Testis (tissue), 3 donors: ENCODE measurements around the gene IL13RA1. TPM values are rescaled to one million over a fixed set of nuclear protein-coding genes. Genes with fewer than 3 reads are reported as not detected.
"Not testable (repeated sequence)": the region's sequence is repeated elsewhere in the genome, so short reads cannot be mapped to it uniquely, and the experiment has no call there.

Experiments used
- DNase-seq: peaks from one replicate; pipeline ENCODE4 v3.0.0-alpha.2; 2019
- H3K27ac ChIP-seq, 2 donors: fragments of 200-600 bp; sonication (generic); one replicate each; pipeline ENCODE4 v1.5.1; 2019
- H3K27me3 ChIP-seq: fragments of 200-600 bp; sonication (generic); one replicate; pipeline ENCODE4 v1.5.1; 2019
- H3K36me3 ChIP-seq: fragments of 200-600 bp; sonication (generic); one replicate; pipeline ENCODE4 v1.5.1; 2017; ENCODE audit warnings: low read depth; ENCODE audit errors: missing control alignments
- H3K4me1 ChIP-seq: fragments of 200-600 bp; sonication (generic); one replicate; pipeline ENCODE4 v1.5.1; 2019
- H3K4me3 ChIP-seq, 2 donors: fragments of 200-600 bp; sonication (generic); one replicate each; pipeline ENCODE4 v1.5.1; 2017 to 2019
- H3K9me3 ChIP-seq: fragments of 200-600 bp; sonication (generic); one replicate; pipeline ENCODE4 v1.5.1; 2017
- CTCF ChIP-seq, 3 experiments: fragments of 450-650 bp in 2 of 3; fragments of 200-600 bp in 1 of 3; sonication (generic) in 1 of 3; IDR thresholded peaks; one replicate each; pipeline ENCODE4 v1.5.1; 2016 to 2019; ENCODE audit warnings: antibody characterized with exemption in 3 of 3, mild to moderate bottlenecking in 2 of 3, moderate library complexity in 1 of 3
- POLR2A ChIP-seq: fragments of 450-650 bp; IDR thresholded peaks from one replicate; pipeline ENCODE4 v1.6.1; 2017; ENCODE audit warnings: antibody characterized with exemption, mild to moderate bottlenecking, moderate library complexity
- WGBS, 2 donors: methylation state at CpG; one replicate each; pipeline ENCODE4 v1.1.5; 2018; 5-methylcytosine and 5-hydroxymethylcytosine counted together
- intact Hi-C: fragments of 100-400 bp; cut with DNase I; formaldehyde crosslinking; loops from one replicate; pipeline ENCODE4 v1.15.1; 2023; ENCODE audit warnings: low total_unique reads
- polyA plus RNA-seq: library from polyadenylated mRNA; stranded (reverse); fragments of 350-450 nt; fragmentation: Illumina TruSeq; extraction: RNeasy Lipid Tissue Mini Kit (QIAGEN cat#74804); gene quantifications from one replicate; pipeline ENCODE4 v1.2.3, GENCODE V29; 2014; ENCODE audit warnings: low read depth, low replicate concordance; ENCODE audit not compliant: insufficient read depth
- total RNA-seq, 2 donors: library from RNA; depleted of rRNA; stranded (reverse); fragments of >200 nt; gene quantifications; one replicate each; pipeline ENCODE4 v1.2.3, GENCODE V29; 2016

Gene IL13RA1
- total and polyA plus RNA-seq, 3 donors from 2014 or later: 28.8 to 37.4 (median 30.7) TPM

- Histone ChIP-seq H3K9me3 (no peaks in the 10 kb centered on the region), H3K36me3 (no peaks in the 10 kb centered on the region), H3K27ac (peak overlapping the region; percentile 82 to 88), H3K27me3 (no peaks in the 10 kb centered on the region), H3K4me3 (peak overlapping the region; percentile 64 to 75), H3K4me1 (no peaks in the 10 kb centered on the region)
- WGBS, 2 donors: 0% methylated on average over 25 of the region's 73 CpGs; no CpG with 5 or more reads in 1 of the 2 donors
- peak; percentile 35 for DNase-seq
- no peak for TF ChIP-seq POLR2A
- TF ChIP-seq CTCF (IDR thresholded peaks at IDR 0.05): no peak
- intact Hi-C loops: no loop called here
Observed at GRCh38 chrX:118727686-118728339, 407 bp downstream of the IL13RA1 start.

- TF ChIP-seq POLR2A (no peak), CTCF (IDR thresholded peaks at IDR 0.05) (no peak)
- 51 to 88% methylated on average over 2 to 3 of the region's 3 CpGs for WGBS, 2 donors
- DNase-seq: no peak
- Histone ChIP-seq H3K4me3 (no peak overlapping the region), H3K27ac (no peak overlapping the region), H3K36me3 (no peaks in the 10 kb centered on the region), H3K9me3 (no peaks in the 10 kb centered on the region), H3K4me1 (no peaks in the 10 kb centered on the region), H3K27me3 (no peaks in the 10 kb centered on the region)
- intact Hi-C loops: no loop called here
Observed at GRCh38 chrX:118729042-118729652, 1.7 kb downstream of the IL13RA1 start.

GRCh38 chrX:118730500-118731247, 3.3 kb downstream of the IL13RA1 start:
- 65 to 71% methylated on average over 4 of the region's 4 CpGs for WGBS, 2 donors
- DNase-seq: no peak
- no peak for TF ChIP-seq CTCF (IDR thresholded peaks at IDR 0.05)
- TF ChIP-seq POLR2A: no peak
- Histone ChIP-seq H3K27me3 (no peaks in the 10 kb centered on the region), H3K4me3 (no peak overlapping the region), H3K36me3 (no peaks in the 10 kb centered on the region), H3K4me1 (no peaks in the 10 kb centered on the region), H3K27ac (no peak overlapping the region), H3K9me3 (no peaks in the 10 kb centered on the region)
- intact Hi-C loops: no loop called here

- H3K27ac ChIP-seq, H3K4me3 ChIP-seq, DNase-seq, H3K36me3 ChIP-seq, H3K9me3 ChIP-seq, H3K27me3 ChIP-seq, H3K4me1 ChIP-seq, intact Hi-C loops: not testable (repeated sequence)
- 100% methylated on average over 1 to 3 of the region's 3 CpGs for WGBS, 2 donors
Observed at GRCh38 chrX:118732551-118732950, 5.1 kb downstream of the IL13RA1 start.

GRCh38 chrX:118734909-118735308, 7.5 kb downstream of the IL13RA1 start:
- DNase-seq: no peak
- H3K9me3 ChIP-seq: no peaks in the 10 kb centered on the region
- no peak for TF ChIP-seq CTCF (IDR thresholded peaks at IDR 0.05)
- no peak for TF ChIP-seq POLR2A
- no peak overlapping the region for H3K4me3 ChIP-seq
- intact Hi-C loops: no loop called here
- no peaks in the 10 kb centered on the region for H3K27me3 ChIP-seq
- H3K4me1 ChIP-seq: no peaks in the 10 kb centered on the region
- whole genome bisulfite sequencing, 2 donors: 89 to 90% methylated on average over 2 of the region's 2 CpGs
- H3K27ac ChIP-seq: no peak overlapping the region
- H3K36me3 ChIP-seq: no peaks in the 10 kb centered on the region
